HL-60/S4 (cell line): Measurements from ENCODE around the gene MAP1S.

Experiments used
- in situ Hi-C: fragments of 300-500 bp; cut with MboI; formaldehyde crosslinking; loops from 2 replicates; pipeline ENCODE4 v1.14.3; 2022; ENCODE audit warnings: low sequenced_read_pairs

MAP1S gene

GRCh38 chr19:17687857-17688784 is 31.2 kb upstream of the MAP1S start, which contains the start of gene UNC13A:
Gene UNC13A, minus strand, starts transcription at chr19:17688354. Its CDS starts 155 bp downstream, at chr19:17688199.
- in situ Hi-C loops: no loop called here

DNA sequence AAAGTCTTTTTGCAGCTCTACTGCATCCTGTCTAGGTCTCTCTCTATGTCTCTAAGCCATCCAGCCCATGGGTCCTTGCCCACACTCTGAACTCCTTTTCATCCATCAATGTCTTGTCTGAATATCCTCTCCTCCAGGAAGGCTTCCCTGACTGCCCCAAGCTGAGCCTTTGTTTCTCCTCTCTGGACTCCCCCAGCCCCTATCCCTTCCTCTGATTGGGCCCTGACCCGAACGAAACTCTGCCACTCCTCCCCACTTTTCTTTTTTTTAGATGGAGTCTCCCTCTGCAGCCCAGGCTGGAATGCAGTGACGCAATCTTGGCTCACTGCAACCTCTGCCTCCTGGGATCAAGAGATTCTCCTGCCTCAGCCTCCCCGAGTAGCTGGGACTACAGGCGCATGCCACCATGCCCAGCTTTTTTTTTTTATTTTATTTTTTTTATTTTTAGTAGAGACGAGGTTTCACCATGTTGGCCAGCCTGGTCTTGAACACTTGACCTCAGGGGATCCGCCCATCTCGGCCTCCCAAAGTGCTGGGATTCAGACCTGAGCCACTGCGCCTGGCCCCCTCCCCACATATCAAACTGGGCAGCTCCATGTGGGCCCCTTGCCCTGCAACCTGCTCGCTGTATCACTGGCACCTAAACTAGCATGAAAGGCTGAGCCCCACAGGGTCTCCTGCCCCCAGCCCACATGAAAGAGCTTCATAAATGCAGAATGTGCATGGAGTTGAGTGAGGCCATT is 30.3 kb upstream of the MAP1S start:
- in situ Hi-C loops: no loop called here

GRCh38 chr19:17692566-17692965 is 26.7 kb upstream of the MAP1S start:
- in situ Hi-C loops: no loop called here

- in situ Hi-C loops: no loop called here
Observed at GRCh38 chr19:17695198-17695597, 24.1 kb upstream of the MAP1S start.

- in situ Hi-C loops: no loop called here
Observed at GRCh38 chr19:17703824-17704463, 15.3 kb upstream of the MAP1S start.

GRCh38 chr19:17706750-17707181 is 12.5 kb upstream of the MAP1S start:
- in situ Hi-C loops: no loop called here

DNA sequence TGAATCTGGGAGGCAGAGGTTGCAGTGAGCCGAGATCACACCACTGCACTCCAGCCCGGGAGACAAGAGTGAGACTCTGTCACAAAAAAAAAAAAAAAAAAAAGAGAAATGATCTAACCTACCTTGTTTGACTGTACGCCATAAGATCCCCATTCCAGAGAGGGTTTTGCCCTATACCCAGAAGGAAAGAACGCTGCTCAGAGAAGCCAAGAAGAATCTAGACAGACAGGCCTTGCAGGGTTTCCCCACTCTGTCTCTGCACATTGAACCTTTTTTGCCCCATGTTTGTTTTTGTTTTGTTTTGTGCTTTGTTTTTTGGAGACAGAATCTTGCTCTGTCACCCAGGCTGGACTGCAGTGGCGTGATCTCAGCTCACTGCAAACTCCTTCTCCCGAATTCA is 7.4 kb upstream of the MAP1S start:
- in situ Hi-C loops: no loop called here

- in situ Hi-C loops: no loop called here
Observed at GRCh38 chr19:17716309-17716929, 2.9 kb upstream of the MAP1S start.

GRCh38 chr19:17718550-17718946 is 732 bp upstream of the MAP1S start:
- in situ Hi-C loops: no loop called here

DNA sequence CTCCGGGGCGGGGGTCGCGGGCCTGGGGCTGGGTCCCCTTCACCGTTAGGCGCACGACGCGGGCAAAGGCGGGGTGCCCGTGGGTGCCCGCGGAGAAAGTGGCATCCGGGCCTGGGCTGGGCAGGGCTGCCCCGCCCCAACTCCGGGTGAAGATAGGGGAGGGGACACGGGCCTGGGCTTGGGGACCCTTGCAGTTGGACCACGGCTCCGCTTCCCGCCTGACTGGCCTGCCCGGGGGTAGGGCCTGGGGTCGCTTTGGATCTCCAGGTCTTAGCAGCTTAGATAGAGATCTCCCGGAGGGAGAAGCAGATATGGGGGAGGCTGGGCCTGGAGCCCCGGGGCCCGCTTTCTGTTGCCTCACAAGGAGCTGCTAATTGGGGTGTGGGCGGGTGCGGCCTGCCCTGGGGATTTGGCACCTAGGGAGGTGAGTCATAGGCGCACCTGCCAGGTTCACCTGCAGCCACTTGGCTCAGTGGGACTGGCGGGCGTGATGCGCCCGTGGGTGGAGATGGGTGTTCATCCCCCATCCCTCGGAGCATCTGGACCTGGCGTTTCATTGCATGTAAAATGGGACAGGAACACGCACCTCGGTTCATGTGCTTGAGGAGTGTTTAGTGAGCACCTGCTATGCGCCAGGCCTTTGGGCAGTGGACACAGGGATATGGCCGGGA is 585 bp downstream of the MAP1S start:
- in situ Hi-C loops: no loop called here

GRCh38 chr19:17720440-17720839 is 1.2 kb downstream of the MAP1S start:
- in situ Hi-C loops: no loop called here

GRCh38 chr19:17721111-17721628 is 1.9 kb downstream of the MAP1S start:
- in situ Hi-C loops: no loop called here

- in situ Hi-C loops: no loop called here
Observed at GRCh38 chr19:17721821-17722220, 2.5 kb downstream of the MAP1S start.

DNA sequence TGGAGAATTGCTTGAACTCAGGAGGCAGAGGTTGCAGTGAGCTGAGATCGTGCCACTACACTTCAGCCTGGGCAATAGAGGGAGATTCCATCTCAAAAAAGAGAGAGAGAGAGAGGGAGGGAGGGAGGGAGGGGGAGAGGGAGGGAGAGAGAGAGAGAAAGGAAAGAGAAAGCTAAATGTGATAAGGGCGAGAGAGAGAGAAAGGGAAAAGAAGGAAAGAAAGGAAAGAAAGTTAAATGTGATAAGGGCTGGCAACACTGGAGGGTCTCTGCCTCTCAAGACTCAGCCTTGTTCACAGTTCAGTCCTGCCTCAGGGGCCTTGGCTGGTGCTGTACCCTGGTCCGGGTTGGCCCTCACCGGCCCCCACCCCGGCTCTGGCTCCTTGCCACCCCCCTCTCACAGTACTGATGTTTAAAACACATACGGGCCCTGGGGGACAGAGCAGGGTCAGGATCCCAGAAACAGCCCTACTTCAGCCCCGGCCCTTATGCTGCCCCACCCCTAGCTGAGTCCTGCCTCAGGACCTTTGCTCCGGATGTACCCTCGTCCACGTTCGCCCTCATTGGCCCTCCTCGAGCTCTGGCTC is 3.5 kb downstream of the MAP1S start:
- in situ Hi-C loops: no loop called here

DNA sequence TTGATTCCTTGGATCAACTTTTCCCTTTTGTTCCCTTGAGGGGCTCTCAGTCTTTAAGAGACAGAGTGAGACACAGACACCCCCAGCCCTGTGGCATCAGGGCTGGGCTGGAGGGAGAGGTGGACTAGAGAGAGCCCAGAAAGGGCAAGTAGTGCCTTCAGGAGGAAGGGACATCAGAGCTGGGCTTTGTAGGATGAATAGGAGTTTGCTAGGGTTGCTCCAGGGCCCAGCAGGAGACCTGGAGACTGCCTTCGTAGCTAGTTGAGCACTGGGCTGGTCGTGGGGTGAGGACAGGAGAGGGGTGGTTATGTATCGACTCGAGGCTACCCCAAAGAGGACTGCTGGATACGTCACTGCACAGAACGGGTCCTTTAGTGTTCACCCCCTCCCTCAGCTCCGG is 5.4 kb downstream of the MAP1S start:
- in situ Hi-C loops: no loop called here

GRCh38 chr19:17725422-17726078 is 6.3 kb downstream of the MAP1S start:
- in situ Hi-C loops: no loop called here

DNA sequence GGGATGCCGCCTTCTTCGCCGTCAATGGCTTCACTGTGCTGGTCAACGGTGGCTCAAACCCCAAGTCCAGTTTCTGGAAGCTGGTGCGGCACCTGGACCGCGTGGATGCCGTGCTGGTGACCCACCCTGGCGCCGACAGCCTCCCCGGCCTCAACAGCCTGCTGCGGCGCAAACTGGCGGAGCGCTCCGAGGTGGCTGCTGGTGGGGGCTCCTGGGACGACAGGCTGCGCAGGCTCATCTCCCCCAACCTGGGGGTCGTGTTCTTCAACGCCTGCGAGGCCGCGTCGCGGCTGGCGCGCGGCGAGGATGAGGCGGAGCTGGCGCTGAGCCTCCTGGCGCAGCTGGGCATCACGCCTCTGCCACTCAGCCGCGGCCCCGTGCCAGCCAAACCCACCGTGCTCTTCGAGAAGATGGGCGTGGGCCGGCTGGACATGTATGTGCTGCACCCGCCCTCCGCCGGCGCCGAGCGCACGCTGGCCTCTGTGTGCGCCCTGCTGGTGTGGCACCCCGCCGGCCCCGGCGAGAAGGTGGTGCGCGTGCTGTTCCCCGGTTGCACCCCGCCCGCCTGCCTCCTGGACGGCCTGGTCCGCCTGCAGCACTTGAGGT is 7.0 kb downstream of the MAP1S start:
- in situ Hi-C loops: no loop called here

DNA sequence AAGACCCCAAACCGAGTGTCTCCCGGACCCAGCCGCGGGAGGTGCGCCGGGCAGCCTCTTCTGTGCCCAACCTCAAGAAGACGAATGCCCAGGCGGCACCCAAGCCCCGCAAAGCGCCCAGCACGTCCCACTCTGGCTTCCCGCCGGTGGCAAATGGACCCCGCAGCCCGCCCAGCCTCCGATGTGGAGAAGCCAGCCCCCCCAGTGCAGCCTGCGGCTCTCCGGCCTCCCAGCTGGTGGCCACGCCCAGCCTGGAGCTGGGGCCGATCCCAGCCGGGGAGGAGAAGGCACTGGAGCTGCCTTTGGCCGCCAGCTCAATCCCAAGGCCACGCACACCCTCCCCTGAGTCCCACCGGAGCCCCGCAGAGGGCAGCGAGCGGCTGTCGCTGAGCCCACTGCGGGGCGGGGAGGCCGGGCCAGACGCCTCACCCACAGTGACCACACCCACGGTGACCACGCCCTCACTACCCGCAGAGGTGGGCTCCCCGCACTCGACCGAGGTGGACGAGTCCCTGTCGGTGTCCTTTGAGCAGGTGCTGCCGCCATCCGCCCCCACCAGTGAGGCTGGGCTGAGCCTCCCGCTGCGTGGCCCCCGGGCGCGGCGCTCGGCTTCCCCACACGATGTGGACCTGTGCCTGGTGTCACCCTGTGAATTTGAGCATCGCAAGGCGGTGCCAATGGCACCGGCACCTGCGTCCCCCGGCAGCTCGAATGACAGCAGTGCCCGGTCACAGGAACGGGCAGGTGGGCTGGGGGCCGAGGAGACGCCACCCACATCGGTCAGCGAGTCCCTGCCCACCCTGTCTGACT is 7.9 kb downstream of the MAP1S start:
- in situ Hi-C loops: no loop called here
